ENCODE results near the gene DNM2.
"Not testable (repeated sequence)": the region's sequence is repeated elsewhere in the genome, so short reads cannot be mapped to it uniquely, and the experiment has no call there.

Gene DNM2

DNA sequence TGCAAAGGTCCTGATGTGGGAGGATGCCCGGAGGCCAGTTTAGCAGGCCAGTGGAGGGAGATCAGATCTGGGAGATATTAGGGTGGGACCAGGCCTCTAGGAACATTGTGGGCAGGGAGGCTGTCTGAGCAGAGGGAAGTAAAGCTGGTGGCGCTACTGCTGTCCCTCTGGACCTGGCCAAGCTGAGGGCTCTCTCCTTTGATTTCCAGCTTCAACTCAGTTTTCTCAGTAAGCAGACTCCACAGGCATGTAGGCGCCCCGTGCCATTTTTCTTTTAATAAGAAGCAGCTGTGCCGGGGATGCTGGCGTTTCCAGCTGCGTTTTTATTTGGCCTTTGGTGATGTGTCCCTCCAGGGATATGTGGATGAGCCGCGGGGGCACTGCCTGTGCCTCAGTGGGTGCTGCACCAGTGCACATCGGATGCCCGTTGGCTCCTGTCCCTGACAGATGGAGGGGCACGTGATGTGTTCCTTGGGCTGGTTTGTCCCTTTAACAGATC lies 6.7 kb downstream of the DNM2 start:
- in situ Hi-C loops (cut with HindIII; ENCODE audit: low sequenced_read_pairs) = no loop called here

- in situ Hi-C loops (cut with HindIII; ENCODE audit: low sequenced_read_pairs) = no loop called here
Measured at GRCh38 chr19:10725415-10725814, 7.5 kb downstream of the DNM2 start.

DNA sequence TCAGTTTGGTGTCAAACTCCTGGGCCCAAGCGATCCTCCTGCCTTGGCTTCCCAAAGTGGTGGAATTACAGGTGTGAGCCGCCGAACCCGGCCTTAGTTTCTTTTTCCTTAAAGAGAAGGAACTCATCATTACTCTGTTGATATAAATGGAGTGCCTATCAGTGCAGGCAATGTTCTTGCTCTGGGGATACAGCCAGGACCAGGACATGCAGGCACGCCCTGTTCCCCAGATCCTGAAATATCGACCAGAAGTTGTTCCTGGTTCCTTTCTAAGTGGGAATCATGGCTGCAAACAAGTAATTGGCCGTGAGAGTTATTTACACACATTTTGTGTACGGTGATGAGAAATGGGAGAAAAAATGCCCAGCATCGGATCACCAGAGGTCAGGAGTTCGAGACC lies 8.4 kb downstream of the DNM2 start:
- in situ Hi-C loops (cut with HindIII; ENCODE audit: low sequenced_read_pairs) = no loop called here

DNA sequence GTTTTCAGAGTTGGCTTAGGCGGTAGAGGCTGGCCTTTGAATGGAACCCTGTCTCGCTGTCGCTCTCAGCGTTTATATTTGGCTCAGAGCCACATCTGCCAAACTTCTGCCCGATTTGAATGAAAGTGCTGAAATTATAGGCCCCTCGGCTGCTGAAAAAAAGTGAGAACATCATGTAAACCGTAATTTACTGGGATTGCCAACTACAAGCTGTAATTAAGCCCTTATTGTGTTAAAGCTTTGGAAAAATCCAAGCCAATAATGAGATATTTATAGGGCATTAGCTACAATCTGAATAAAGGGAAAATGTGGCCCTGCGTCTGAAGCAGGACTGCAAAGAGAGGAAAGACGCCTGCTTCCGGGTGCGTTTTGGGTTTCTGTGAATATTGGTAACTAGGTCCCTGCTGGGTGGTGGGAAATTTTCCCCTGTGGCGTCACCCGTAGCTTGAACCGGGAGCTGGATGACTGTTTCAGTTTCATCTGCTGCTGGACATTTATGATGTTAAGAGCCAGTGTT lies 9.9 kb downstream of the DNM2 start:
- in situ Hi-C loops (cut with HindIII; ENCODE audit: low sequenced_read_pairs) = no loop called here

GRCh38 chr19:10729411-10729810 lies 11.5 kb downstream of the DNM2 start:
- in situ Hi-C loops (cut with HindIII; ENCODE audit: low sequenced_read_pairs) = no loop called here

GRCh38 chr19:10730932-10731331 lies 13.1 kb downstream of the DNM2 start:
- in situ Hi-C loops (cut with HindIII; ENCODE audit: low sequenced_read_pairs) = no loop called here

DNA sequence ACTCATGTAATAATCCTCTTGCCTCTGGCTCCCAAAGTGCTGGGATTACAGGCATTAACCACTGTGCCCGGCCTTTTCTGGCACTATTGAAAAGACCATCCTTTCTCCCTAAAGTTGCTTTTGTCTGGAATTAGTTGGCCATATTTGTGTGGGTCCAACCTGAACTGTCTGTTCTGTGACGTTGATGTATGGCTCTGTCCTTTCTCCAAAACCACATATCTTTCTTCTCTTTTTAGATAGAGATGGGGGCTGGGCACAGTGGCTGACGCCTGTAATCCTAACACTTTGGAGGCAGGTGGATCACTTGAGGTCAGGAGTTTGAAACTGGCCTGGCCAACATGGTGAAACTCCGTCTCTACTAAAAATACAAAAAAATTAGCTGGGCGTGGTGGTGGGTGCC lies 17.9 kb downstream of the DNM2 start:
- in situ Hi-C loops (cut with HindIII; ENCODE audit: low sequenced_read_pairs) = no loop called here

- in situ Hi-C loops (cut with HindIII; ENCODE audit: low sequenced_read_pairs) = no loop called here
Measured at GRCh38 chr19:10736189-10736588, 18.3 kb downstream of the DNM2 start.

GRCh38 chr19:10736916-10737551 lies 19.2 kb downstream of the DNM2 start:
- in situ Hi-C loops (cut with HindIII; ENCODE audit: low sequenced_read_pairs) = no loop called here

- in situ Hi-C loops (cut with HindIII; ENCODE audit: low sequenced_read_pairs) = no loop called here
Measured at GRCh38 chr19:10737722-10738121, 19.8 kb downstream of the DNM2 start.

GRCh38 chr19:10740798-10741197 lies 22.9 kb downstream of the DNM2 start:
- in situ Hi-C loops (cut with HindIII; ENCODE audit: low sequenced_read_pairs) = no loop called here

DNA sequence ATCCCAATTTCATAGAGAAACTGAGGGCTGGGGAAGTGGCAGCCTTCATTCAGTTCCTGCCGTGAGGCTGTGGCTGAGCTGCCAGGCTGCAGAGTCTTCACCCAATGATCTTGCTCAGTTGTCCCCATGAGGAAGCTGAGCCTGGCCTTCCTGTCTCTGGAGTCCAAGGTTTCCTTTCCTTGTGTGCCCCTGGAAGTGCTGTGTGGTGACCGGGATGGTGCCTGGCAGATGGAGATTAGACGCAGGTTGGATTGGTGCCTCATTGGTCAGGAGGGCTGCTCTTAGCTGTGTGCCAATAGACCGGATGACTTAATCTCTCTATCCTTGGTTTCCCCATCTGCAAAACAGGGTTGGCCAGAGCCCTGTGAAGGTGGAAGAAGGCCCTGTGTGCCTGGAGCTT lies 24.6 kb downstream of the DNM2 start:
- in situ Hi-C loops (cut with HindIII; ENCODE audit: low sequenced_read_pairs) = no loop called here

DNA sequence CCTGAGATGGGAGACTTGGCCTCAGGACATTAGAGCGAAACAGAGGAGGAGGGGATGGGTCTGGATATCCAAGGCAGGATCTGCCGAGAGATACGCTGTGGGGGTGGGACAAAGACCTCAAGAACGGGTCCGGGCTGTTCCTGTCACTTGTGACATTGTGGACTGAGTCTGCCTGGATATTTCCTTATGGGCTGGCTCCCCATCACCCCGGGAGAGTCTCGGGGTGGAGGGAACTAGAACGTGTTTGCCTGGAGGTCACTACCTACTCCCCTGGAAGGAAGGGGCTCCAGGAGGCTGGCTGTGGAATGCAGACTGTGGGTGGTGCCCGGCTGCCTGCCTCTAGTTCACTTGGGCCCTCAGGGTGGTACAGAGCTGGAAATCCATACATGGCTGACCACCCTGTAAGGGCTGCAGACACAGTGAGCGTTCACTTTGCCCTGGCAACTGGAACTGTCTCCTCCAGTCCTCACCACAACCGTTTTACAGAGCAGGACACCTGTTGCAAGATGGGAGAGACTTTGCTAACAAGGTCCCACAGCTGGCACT lies 26.4 kb downstream of the DNM2 start:
- in situ Hi-C loops (cut with HindIII; ENCODE audit: low sequenced_read_pairs) = no loop called here

GRCh38 chr19:10744801-10745293 lies 27.0 kb downstream of the DNM2 start:
- in situ Hi-C loops (cut with HindIII; ENCODE audit: low sequenced_read_pairs) = no loop called here

- in situ Hi-C loops (cut with HindIII; ENCODE audit: low sequenced_read_pairs) = not testable (repeated sequence)
Measured at GRCh38 chr19:10746437-10746836, 28.6 kb downstream of the DNM2 start.

DNA sequence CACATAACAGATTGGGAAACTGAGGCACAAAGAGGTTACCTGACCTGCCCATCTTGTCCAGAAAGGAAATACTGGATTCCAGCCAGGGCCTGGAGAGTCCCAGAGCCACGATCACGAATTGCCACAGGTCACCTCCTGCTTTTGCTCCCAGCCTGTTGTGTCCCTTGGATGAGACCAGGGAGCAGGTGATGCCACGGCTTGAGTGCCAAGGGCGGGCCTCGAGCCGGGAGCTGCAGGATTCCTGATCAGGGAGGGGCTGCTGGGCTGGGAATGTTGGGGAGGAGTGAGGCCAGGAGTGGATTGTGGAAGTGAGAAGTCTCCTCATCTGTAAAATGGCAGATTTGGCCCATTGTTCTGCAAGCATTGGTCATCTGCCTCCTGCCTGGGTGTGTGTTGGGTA lies 29.4 kb downstream of the DNM2 start:
- in situ Hi-C loops (cut with HindIII; ENCODE audit: low sequenced_read_pairs) = no loop called here

GRCh38 chr19:10747674-10748073 lies 29.8 kb downstream of the DNM2 start:
- in situ Hi-C loops (cut with HindIII; ENCODE audit: low sequenced_read_pairs) = no loop called here

DNA sequence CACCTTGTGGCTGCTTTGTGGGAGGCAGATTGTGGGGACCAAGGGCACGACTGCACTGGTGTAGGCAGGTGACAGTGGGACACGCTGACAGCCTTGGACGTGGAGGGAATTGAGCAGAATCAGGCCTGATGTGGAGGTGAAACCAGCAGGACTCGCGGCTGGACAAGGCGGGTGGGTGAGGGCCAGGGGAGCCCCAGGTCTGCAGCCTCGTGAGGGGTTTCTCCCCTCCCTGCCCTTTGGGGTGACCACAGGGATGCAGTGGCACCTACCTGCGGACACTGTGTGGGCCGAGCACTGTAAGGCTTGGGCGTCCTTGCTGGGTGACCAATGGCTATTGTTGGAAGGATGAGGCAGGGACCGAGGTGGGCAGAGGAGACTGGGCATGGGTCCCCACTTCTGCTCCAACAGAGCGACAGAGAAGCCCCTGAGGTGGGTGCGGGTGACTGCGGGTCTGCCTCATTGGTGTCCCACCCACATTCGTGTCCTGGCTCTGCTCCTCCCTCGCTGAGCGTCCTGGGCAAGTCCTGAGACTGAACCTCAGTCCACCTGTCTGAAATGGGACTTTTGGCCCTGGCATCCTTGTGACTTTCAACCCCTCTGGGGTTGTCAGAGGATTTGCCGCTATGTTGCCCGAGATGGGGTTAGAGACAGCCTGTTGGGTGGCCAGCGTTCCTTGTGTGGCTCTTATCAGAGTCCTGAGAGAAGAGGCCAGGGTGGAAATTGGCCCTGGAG lies 30.5 kb downstream of the DNM2 start:
- in situ Hi-C loops (cut with HindIII; ENCODE audit: low sequenced_read_pairs) = no loop called here

DNA sequence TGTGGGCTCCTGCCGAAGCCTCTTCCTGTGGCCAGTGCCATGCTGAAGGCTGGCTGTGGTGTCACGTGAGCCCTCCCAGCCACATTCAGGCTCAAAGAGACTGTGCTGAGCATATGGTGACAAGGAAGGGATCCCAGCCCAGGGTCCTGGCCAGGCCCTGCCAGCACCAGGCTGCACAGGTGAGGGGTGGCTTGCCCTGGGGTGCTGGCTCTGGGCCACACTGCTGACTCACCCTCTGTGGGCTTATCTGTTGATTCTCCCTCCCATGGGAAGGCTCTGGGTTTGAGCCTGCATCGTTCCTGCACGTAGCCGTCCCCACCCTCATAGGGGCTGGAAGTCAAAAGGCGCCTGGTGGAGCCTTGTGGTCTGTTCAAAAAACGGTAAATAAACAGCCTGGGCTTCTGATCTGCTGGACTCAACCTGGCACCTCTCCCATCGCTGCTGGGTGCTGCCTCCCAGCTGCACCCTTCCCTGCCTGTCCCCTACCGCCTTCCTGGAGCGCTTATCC lies 31.1 kb downstream of the DNM2 start:
- in situ Hi-C loops (cut with HindIII; ENCODE audit: low sequenced_read_pairs) = no loop called here

DNA sequence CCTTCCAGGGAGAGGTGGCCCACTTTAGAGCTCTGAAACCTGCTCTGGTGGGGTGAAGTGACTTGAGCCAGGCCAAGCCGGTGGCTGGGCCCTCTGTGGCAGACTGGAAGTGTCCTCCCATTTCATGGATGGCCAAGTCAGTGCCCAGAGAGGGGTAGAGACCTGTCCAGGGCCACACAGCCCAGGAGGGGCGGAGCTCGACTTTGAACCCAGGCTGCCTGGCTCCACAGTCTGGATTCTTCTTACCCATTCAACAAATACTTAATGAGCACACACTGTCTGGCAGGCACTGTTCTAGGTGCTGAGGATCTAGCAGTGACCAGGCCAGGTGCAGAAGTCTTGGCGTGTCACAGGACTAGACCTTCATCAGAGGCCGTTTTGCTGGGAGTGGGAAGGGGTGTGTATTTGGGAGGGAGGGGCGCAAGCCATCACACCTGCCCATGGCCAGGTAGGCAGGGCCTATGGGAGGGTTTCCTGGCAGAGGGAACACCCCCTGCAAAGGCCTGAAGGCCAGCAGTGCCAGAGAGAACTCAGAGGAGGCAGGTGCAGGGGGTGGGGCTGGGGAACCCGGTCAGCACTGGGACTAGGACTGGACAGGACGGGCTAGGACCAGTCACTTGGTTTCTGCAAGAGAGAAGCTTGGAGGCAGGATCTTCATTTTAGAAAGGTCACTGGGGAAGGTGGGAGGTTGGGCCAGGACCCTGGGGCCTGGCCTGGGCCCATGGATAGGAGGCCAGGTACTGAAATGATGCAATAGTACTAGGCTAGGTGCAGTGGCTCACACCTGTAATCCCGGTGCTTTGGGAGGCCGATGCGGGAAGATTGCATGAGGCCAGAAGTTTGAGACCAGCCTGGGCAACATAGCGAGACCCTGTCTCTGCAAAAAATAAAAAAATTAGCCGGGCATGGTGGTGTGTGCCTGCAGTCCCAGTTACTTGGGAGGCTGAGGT lies 31.8 kb downstream of the DNM2 start:
- in situ Hi-C loops (cut with HindIII; ENCODE audit: low sequenced_read_pairs) = no loop called here
